ENCODE data around the gene EIF3K.
"Not testable (repeated sequence)": the region's sequence is repeated elsewhere in the genome, so short reads cannot be mapped to it uniquely, and the experiment has no call there.

EIF3K gene, protein sequence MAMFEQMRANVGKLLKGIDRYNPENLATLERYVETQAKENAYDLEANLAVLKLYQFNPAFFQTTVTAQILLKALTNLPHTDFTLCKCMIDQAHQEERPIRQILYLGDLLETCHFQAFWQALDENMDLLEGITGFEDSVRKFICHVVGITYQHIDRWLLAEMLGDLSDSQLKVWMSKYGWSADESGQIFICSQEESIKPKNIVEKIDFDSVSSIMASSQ

GRCh38 chr19:38618590-38619360, at the start of gene EIF3K:
EIF3K (plus strand) TSS chr19:38619188; CDS start chr19:38619269, 81 bp downstream.
- DNase-seq (ENCODE audit: low spot score): peak; percentile 99

DNA sequence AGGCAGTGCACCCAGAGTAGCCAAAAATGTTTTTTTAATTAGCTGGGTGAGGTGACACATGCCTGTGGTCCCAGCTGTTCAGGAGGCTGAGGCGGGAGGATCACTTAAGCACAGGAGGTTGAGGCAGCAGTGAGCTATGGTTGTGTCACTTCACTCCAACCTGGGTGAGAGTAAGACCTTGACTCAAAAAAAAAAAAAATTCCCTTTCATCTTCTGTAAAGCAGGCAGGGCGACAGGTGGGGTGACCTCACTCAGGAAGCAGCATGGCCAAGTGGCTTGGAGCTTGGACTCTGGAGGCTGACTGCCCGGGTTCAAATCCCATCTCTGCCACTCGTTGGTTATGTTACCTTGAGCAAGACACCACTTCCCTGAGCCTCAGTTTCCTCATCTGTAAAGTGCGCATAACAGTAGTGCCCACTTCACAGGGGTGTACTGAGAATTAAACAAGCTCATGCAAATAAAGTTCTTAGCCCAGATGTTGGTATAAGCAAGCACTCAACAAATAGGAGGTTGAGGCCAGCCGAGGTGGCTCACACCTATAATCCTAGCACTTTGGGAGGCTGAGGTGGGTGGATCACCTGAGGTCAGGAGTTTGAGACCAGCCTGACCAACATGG, 49.5 kb upstream of the EIF3K start:
- DNase-seq (ENCODE audit: low spot score): no peak

DNA sequence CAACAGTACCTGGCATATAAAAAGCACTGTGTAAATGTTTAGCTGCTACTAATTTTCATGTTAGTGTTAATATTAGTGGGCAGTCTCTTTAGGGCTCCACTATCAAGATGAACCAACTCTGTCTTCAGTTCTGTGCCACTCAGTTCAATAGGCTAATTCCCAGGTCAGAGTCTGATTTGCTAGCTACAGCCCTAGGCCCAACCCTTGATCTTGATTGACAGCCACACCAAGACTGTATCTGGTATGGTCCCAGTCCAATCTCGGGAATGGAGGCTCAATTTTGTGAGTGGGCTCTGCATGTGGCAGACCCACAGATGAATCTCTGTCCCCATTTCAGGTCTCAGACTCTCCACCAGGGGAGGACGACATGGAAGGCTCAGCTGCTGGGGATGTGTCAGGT, 47.3 kb upstream of the EIF3K start:
- DNase-seq (ENCODE audit: low spot score): no peak

- DNase-seq (ENCODE audit: low spot score): no peak
These were observed 41.2 kb upstream of the EIF3K start for GRCh38 chr19:38577826-38578225.

- DNase-seq (ENCODE audit: low spot score): not testable (repeated sequence)
These were observed 39.7 kb upstream of the EIF3K start for GRCh38 chr19:38579304-38579703.

DNA sequence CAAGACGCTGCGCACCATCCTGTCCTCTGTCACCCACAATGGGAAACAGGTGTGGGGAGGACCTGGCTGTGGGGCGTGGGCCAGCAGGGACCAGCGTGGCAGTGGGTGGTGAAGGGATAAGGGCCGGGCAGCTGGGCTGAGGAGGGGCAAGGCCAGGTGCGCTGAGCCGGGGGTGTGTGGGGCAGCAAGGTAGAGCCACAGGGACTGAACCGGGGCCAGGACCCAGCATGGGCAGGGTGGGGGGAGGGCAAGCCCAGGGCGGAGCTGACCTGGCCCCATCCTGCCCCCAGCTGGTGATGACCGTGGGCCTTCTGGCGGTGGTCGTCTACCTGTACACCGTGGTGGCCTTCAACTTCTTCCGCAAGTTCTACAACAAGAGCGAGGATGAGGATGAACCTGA, 38.9 kb upstream of the EIF3K start:
- DNase-seq (ENCODE audit: low spot score): no peak

- DNase-seq (ENCODE audit: low spot score): no peak
These were observed 35.6 kb upstream of the EIF3K start for GRCh38 chr19:38583219-38583984.

- DNase-seq (ENCODE audit: low spot score): no peak
These were observed 35.0 kb upstream of the EIF3K start for GRCh38 chr19:38583985-38584305.

- DNase-seq (ENCODE audit: low spot score): no peak
These were observed 31.4 kb upstream of the EIF3K start for GRCh38 chr19:38587562-38587961.

- DNase-seq (ENCODE audit: low spot score): no peak
These were observed 30.9 kb upstream of the EIF3K start for GRCh38 chr19:38588041-38588440.

GRCh38 chr19:38592940-38593339, 26.0 kb upstream of the EIF3K start:
- DNase-seq (ENCODE audit: low spot score): no peak

DNA sequence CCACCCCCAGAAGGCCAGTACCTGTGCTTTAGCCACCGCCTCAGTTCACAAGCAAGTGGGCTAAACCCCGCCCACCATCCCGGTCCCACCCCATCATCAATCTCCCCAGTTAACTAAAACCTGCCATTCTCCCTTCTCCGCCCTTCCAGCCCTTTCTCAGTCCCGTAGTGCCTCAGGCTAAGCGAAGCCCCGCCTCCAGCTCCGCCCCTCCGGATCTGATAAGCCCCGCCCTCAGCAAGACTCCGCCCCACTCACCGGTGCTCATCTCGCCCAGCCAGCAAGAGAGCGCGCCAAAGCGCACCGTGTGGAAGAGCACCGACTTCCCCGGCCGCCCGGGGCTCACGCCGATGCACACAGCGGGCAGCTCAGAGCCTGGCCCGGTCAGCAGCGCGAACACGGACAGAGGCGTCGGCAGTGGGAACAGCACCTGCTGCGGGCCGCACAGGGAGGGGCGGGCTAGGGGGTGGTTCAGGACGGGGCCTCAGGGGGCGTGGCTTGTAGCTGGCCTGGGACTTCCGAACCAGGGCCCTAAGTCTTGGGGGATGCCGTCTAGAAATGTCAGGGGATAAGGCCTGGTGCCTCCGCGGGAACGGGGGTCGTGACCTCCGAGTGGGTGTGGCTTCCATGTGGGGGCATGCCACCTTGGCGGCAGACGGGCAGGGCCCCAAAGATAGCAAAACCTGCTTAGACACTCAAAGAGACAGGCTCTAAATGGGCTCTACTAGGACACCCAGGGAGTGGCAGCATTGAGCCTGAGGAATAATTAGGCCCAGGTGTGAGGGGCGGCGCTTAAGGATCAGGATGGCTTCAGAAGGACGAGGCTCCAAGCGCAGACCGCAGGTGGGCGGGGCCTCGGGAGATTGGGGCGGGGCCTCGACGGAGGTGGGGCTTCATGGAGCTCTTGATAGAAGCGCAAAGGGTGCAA, 22.7 kb upstream of the EIF3K start:
- peak; percentile 50 for DNase-seq (ENCODE audit: low spot score)

GRCh38 chr19:38597075-38597474, 21.9 kb upstream of the EIF3K start:
- DNase-seq (ENCODE audit: low spot score): no peak

DNA sequence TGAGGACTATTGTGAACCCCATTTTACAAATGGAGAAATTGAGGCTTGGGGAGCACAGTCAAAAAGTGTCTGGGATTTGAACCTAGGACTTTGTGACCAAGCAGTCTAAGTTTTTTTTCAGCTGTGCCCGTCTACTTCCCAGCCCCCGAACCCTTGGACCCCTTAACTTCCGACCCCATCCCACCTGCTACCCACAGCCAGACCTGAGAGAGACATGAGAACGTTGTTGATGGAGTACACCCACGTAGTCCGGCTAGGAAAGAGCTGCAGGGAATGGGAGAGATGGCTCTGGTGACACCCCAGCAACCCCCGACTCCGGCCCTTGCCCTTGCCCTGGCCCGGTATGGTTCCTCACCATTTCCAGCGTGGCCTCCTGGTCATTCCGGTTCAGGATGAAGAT, 19.3 kb upstream of the EIF3K start:
- DNase-seq (ENCODE audit: low spot score): no peak

GRCh38 chr19:38602856-38603255, 16.1 kb upstream of the EIF3K start:
- not testable (repeated sequence) for DNase-seq (ENCODE audit: low spot score)

DNA sequence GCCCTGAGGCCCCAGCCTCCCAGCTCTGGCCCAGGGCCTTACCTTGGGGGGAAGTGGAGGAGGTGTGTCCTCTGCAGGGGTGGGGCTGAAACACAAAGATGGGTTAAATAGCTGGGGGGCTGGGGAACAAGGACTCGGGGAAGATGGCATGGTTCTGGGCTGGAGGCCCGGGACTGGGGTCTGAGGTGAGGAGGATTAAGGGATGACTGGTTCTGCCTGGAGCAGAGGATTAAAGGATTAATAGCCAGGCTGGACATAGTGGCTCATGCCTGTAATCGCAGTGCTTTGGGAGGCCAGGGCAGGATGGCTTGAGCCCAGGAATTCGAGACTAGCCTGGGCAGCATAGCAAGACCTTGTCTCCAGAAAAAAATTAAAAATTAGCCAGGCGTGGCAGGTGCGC, 12.9 kb upstream of the EIF3K start:
- no peak for DNase-seq (ENCODE audit: low spot score)

GRCh38 chr19:38614289-38614688, 4.7 kb upstream of the EIF3K start:
- DNase-seq (ENCODE audit: low spot score): no peak

- DNase-seq (ENCODE audit: low spot score): no peak
These were observed 3.9 kb upstream of the EIF3K start for GRCh38 chr19:38615007-38615581.

DNA sequence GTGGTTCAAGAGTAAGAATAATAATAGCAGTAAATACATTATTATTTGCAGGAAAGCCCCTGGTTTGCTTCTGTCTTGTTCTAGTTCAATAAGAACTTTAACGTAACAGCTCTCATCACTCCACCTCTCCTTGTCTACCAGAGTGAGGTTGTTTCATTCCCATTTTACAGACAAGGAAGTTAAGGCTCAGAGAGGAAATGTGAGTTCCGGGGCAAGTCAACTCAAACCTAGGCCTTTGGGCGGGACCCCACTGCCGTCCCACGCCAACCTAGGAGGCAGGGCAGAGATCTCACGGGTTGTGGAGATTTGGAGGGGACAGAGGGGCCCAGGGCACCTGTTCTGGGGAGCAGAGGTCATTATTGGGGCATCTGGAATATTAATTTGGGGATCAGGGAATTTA, 2.7 kb upstream of the EIF3K start:
- no peak for DNase-seq (ENCODE audit: low spot score)

- DNase-seq (ENCODE audit: low spot score): no peak
These were observed 1.7 kb upstream of the EIF3K start for GRCh38 chr19:38617283-38617763.
